HG03432 (cell line): ENCODE measurements around the gene TMEM236.

Source experiments
- ATAC-seq: cut with Tn5 transposase; IDR thresholded peaks from one replicate; pipeline ENCODE4 v1.9.1; 2021; ENCODE audit warnings: mild to moderate bottlenecking, moderate library complexity; ENCODE audit not compliant: unreplicated experiment

TMEM236 gene

DNA sequence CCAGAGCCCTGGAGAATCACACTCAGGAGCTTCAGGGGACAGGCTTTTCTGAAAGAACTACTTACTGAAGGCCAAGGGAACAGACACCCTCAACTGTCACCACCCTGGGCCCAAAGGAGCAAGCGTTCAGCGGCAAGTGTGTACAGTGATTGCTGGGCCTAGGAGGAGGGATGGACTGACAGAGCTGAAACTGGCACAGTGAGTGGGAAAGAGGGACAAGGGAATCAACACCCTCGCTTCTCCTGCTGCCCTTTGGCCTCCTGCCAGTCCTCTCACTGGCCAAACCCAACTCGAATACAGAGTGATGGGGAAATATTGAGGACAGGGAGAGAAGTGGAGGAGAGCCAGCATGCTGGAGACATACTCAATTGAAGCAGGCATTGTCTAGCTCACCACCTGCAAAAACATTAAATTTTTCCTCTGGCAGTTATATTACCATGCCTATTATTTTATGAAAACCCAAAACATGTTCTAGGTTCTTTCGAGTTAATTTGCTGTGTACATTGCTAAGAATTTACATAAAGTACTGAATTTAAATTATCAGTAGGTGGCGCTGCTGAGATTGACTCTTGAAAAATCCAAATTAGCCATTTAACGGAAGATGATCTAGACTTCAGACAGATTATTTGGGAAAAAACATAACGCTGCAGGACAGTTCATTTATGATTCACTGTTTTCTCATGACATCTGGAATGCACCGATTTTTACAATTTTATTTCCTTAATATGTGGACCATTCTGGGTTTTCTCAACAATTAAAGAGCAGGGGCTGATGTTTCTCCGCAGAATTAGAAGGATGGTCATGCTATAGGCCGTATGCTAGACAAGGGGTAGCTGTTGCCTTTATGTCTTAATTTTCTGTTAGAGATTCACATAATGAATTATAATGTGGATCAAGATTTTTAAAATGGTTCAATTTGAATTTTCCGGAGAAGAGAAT is 14.7 kb upstream of the TMEM236 start:
- ATAC-seq = no peak

GRCh38 chr10:17740668-17741067 is 11.3 kb upstream of the TMEM236 start:
- ATAC-seq = no peak

DNA sequence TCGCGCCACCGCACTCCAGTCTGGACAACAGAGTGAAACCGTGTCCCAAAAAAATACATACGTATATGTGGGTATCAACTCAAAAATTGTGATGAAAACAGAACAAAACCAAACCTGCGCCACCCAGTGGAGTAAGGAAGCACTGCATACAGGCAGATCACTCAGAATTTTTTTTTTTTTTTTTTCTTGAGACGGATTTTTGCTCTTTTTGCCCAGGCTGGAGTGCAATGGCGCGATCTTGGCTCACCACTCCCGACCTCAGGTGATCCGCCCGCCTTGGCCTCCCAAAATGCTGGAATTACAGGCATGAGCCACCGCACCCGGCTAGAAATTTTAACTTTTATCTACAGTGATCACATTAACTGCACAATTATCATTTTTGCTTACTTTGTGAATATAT is 9.1 kb upstream of the TMEM236 start:
- peak; percentile 49 for ATAC-seq

- ATAC-seq = no peak
These were observed 8.6 kb upstream of the TMEM236 start for GRCh38 chr10:17743437-17743836.

DNA sequence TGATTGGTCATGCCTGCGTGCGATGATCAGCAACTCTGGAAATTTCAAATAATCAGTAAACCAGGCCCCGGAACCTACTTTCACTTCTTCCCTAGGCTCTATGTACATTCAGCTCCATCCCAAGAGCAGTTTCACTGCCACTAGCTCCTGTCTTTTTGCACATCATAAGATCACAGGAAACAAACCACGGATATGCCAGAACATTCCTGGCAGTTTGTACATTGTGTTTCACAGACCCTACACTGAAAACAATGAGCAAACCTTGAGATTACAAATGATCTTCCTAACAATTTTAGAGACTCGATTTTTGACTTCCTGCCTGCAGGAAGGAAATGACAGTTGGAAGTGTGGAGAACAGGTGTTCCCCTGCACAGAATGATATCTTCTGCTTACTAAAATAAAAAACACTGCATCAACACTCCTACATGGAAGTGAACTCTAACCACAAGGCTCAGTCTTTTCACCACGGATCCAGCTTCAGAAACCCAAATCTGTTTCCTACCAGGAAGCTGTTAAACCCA is 7.6 kb upstream of the TMEM236 start:
- ATAC-seq = no peak

DNA sequence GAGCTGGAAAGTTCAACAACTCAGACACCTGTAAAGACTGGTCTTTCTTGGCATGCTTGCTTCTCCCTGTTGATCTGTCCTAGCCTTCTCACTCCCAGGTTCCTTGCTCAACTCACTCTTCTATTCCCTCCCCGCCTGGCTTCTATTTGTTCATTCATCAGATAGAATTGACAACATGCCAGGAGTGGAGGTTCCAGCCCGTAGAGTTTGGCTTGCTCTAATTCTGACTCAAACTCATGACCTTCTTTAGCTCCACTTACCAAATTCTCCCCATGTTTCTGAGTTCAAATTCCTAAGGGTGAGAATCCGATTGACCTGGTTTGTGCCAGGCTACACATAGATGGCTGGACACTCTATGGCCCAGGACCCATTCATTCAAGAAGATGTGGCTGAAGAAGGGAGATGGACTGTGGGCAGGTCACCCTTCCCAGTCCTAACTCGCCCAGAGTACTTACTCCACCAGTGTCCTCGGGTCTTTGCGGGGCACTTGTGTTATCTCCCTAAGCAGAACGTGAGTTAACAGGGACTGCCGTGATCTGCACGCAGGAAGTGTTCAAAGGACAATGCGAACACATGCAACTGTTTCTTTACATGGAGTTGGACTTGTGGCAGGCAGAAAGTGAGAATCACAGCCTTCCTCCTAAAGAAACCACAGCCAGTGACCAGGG is 4.0 kb upstream of the TMEM236 start:
- no peak for ATAC-seq

- ATAC-seq = no peak
These were observed 2.1 kb upstream of the TMEM236 start for GRCh38 chr10:17749890-17750289.

GRCh38 chr10:17756557-17757217 is 4.7 kb downstream of the TMEM236 start:
- ATAC-seq = peak; percentile 96

- ATAC-seq = no peak
These were observed 6.2 kb downstream of the TMEM236 start for GRCh38 chr10:17758200-17758599.

DNA sequence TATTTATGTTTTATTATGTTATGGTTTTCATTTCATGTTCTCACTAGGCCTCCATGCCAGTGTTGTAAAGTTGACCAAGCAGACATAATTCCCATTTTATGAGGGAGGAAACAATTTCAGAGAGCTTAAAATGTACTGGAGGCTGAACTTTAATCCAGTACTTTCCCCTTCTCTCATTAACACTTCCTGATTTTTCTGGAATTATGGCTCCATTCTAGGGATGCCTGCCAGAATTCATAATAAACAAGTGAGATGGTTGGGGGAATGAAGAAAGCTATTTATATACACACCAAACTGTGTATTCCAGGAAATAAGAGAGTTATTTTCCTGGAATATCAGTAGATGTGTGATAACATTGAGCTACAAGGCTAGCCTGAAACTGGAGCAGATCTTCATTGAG is 6.9 kb downstream of the TMEM236 start:
- ATAC-seq = no peak

- no peak for ATAC-seq
These were observed 12.1 kb downstream of the TMEM236 start for GRCh38 chr10:17764142-17764541.

- no peak for ATAC-seq
These were observed 13.6 kb downstream of the TMEM236 start for GRCh38 chr10:17765602-17766001.

GRCh38 chr10:17766731-17767130 is 14.7 kb downstream of the TMEM236 start:
- no peak for ATAC-seq

DNA sequence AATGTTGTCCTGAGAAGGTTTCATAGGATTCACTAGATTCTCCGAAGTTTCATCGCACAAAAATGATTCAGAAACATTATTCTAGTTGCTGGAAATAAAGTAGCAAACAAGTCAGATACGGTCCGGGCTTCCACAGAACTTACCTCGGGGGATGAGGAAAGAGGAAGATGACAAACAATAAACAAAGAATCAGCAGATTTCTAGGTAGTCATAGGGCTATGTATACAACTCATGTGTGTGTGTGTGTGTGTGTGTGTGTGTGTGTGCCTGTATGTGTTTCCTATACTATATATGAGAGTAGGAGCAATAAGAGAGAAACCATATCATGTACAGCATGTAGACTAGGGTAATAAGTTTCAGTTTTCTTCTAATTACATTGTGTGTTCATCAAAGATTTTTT is 16.5 kb downstream of the TMEM236 start:
- no peak for ATAC-seq

GRCh38 chr10:17768957-17769356 is 17.0 kb downstream of the TMEM236 start:
- no peak for ATAC-seq

DNA sequence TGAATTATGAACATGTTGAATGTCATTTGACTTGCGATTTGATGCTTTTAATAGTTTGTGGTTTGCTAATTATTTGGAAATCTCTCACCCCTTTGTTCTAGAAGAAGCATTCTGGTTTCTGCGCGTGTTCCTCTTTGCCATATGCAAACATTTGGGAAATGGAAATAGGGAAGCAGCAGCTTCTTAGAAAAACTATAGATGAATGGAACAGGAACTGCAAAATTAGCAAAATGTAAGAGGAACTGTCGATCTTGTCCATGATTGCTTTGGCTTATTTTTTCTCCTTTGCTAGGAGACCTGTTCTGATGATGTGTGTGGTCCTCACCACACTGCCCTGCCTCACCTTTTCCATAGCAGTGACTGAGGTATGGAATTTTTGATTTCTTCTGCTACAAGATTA is 19.0 kb downstream of the TMEM236 start:
- no peak for ATAC-seq

DNA sequence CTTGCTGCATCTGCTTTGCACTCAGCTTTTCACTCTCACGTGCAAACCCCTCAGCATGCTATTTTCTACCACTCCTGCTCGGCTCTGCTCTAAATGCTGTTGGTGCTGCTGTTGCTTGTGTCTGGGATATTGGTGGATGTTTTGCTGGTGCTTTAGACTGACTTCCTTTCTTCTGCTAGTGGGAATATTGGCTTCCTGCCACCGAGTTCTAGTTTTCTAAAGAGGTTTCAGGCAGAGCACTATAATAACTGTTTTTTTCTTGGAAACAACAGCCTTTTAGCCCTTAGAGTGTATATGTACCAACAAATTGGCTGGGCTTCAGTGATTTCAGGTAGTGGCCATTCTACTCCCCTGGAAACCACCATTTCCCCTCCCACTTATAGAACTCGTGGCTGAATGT is 27.8 kb downstream of the TMEM236 start:
- no peak for ATAC-seq

- no peak for ATAC-seq
These were observed 28.7 kb downstream of the TMEM236 start for GRCh38 chr10:17780727-17781126.

DNA sequence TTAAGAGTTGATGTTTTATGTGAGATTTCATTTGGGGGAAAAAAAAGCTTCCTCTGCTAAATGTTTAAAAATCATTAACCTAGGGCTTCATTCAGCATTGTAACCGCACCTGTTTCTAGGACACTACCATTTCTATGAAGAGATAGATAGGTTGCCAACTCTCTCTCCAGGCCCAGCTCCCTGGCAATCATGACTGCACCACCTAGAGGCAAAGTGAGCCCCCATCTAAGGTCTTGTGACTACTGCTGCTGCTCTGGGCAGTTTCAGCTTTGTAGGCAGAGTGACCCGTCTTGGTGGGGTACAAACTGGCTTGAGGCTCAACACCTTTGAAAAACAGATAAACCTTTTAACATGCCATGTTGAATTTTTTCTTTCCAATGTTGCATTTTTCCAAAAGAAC is 29.9 kb downstream of the TMEM236 start:
- no peak for ATAC-seq

DNA sequence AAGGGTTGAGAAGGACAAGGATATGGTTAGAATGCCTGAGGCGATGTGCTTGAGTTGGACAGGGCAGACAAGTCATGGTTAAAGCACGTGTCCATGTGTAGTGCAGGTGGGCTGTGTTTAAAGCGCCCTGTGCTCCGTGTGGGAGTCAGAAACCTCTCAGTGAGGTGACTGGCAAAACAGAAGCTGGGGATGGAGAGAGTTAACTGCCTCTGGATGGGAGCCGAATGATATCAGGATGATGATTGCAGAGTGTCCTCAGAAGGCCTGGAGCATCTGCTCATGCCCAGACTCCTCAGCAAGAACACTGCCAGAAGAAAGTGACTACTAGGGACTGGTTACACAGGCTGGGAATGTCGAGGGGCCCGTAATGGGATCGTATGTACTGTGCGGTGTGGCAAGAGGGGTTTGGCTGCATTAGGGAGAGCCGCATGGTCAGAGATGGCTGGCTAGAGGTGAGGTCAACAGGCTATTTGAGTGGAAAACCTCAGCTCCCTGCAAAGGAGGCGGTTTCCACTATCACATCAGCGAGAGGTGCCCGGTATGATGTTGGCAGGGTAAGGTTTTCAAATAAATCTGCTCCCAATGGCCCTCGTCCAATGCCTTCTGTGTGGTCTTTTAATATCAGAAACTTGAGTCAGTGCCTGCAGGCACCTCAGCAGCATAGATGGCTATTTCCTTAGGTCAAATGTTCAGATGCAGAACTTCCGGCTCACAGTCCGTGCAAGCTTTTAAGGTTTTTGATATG is 31.1 kb downstream of the TMEM236 start:
- no peak for ATAC-seq

GRCh38 chr10:17783751-17784150 is 31.8 kb downstream of the TMEM236 start:
- ATAC-seq = no peak
